Upper lobe of right lung (tissue), 1 donor: ENCODE measurements around the gene HCFC1. TPM values are rescaled to one million over a fixed set of nuclear protein-coding genes. Genes with fewer than 3 reads are reported as not detected.

Experiments used
- ATAC-seq: fragments of 200-7000 bp; cut with Tn5 transposase; one replicate; pipeline ENCODE4 v1.9.1; 2020; ENCODE audit warnings: mild to moderate bottlenecking, moderate library complexity
- DNase-seq: peaks from one replicate; pipeline ENCODE4 v3.0.0-alpha.2; 2020
- H3K27ac ChIP-seq: fragments of 200-600 bp; one replicate; pipeline ENCODE4 v1.8.0; 2022
- H3K27me3 ChIP-seq: fragments of 200-600 bp; one replicate; pipeline ENCODE4 v1.8.0; 2022; ENCODE audit warnings: mild to moderate bottlenecking
- H3K36me3 ChIP-seq: fragments of 200-600 bp; one replicate; pipeline ENCODE4 v1.8.0; 2022
- H3K4me1 ChIP-seq: fragments of 200-600 bp; one replicate; pipeline ENCODE4 v1.8.0; 2022
- H3K4me3 ChIP-seq: fragments of 200-600 bp; one replicate; pipeline ENCODE4 v1.8.0; 2022; ENCODE audit warnings: mild to moderate bottlenecking
- H3K9me3 ChIP-seq: fragments of 200-600 bp; one replicate; pipeline ENCODE4 v1.8.0; 2022
- CTCF ChIP-seq: fragments of 200-600 bp; IDR thresholded peaks from one replicate; pipeline ENCODE4 v1.8.0; 2022; ENCODE audit warnings: antibody characterized with exemption
- intact Hi-C: fragments of 100-400 bp; cut with DNase I; formaldehyde crosslinking; loops from one replicate; pipeline ENCODE4 v1.11.0; 2022
- total RNA-seq: library from RNA; stranded (reverse); fragmentation: NEBNext Ultra II Directional; extraction: Animal tissue kit (Norgen Biotek cat#: 25700); gene quantifications from one replicate; pipeline ENCODE4 v1.2.1, GENCODE V29; 2021
- donor health status: DM: no; HTN: yes; CAD: no; lungs with severe emphysema.

The HCFC1 gene
- total RNA-seq, 1 donor from 2014 or later: 47.5 TPM

- H3K4me1 ChIP-seq: peaks cover 36% of the 10 kb centered on the region
Observed at GRCh38 chrX:153968754-153969124, 2.9 kb downstream of the HCFC1 start.

GRCh38 chrX:153968255-153968654, 3.4 kb downstream of the HCFC1 start:
- Histone ChIP-seq H3K9me3 (no peaks in the 10 kb centered on the region), H3K27ac (peak overlapping the region; percentile 65), H3K4me1 (peaks cover 34% of the 10 kb centered on the region), H3K27me3 (no peaks in the 10 kb centered on the region), H3K4me3 (peak overlapping the region; percentile 68), H3K36me3 (peaks cover 1% of the 10 kb centered on the region)
- TF ChIP-seq CTCF: no peak
- no peak for ATAC-seq
- no peak for DNase-seq
- intact Hi-C loops: no loop called here

More at GRCh38 chrX:153968754-153969124, 2.9 kb downstream of the HCFC1 start:
- no peaks in the 10 kb centered on the region for H3K27me3 ChIP-seq
- no peak for DNase-seq
- H3K9me3 ChIP-seq: no peaks in the 10 kb centered on the region
- TF ChIP-seq CTCF: no peak
- no peaks in the 10 kb centered on the region for H3K36me3 ChIP-seq
- H3K27ac ChIP-seq: peak overlapping the region; percentile 65
- peak overlapping the region; percentile 68 for H3K4me3 ChIP-seq
- intact Hi-C loops: no loop called here
- no peak for ATAC-seq

- no peaks in the 10 kb centered on the region for H3K27me3 ChIP-seq
- peak overlapping the region; percentile 65 for H3K27ac ChIP-seq
- DNase-seq (no peak), ATAC-seq (no peak)
- H3K9me3 ChIP-seq: no peaks in the 10 kb centered on the region
- intact Hi-C loops: no loop called here
- peak overlapping the region; percentile 68 for H3K4me3 ChIP-seq
- TF ChIP-seq CTCF: no peak
- peaks cover 34% of the 10 kb centered on the region for H3K4me1 ChIP-seq
- peaks cover 7% of the 10 kb centered on the region for H3K36me3 ChIP-seq
Observed at GRCh38 chrX:153967536-153968224, 3.9 kb downstream of the HCFC1 start.

GRCh38 chrX:153966841-153967535, 4.6 kb downstream of the HCFC1 start:
- Histone ChIP-seq H3K27me3 (no peaks in the 10 kb centered on the region), H3K27ac (peak overlapping the region; percentile 65), H3K4me1 (peaks cover 34% of the 10 kb centered on the region), H3K9me3 (no peaks in the 10 kb centered on the region), H3K36me3 (peaks cover 14% of the 10 kb centered on the region), H3K4me3 (peak overlapping the region; percentile 68)
- ATAC-seq (no peak), DNase-seq (no peak)
- intact Hi-C loops: no loop called here
- TF ChIP-seq CTCF: no peak

GRCh38 chrX:153966283-153966688, 5.3 kb downstream of the HCFC1 start:
- no peak overlapping the region for H3K27ac ChIP-seq
- peaks cover 34% of the 10 kb centered on the region for H3K4me1 ChIP-seq
- no peaks in the 10 kb centered on the region for H3K9me3 ChIP-seq
- intact Hi-C loops: no loop called here
- ATAC-seq (no peak), DNase-seq (no peak)
- H3K36me3 ChIP-seq: peaks cover 21% of the 10 kb centered on the region
- TF ChIP-seq CTCF: no peak
- no peak overlapping the region for H3K4me3 ChIP-seq
- no peaks in the 10 kb centered on the region for H3K27me3 ChIP-seq
